HepG2 (cell line): ENCODE data around the gene SLC10A1. TPM values are rescaled to one million over a fixed set of nuclear protein-coding genes. Genes with fewer than 3 reads are reported as not detected.

Experiments used
- CTCF ChIP-seq: sonication (generic); formaldehyde crosslinking; IDR thresholded peaks from 2 replicates; pipeline ENCODE4 v1.5.0; 2020; ENCODE audit warnings: mild to moderate bottlenecking, missing genetic modification reagents, moderate library complexity
- FOXA3 ChIP-seq: IDR thresholded peaks from 2 replicates; pipeline ENCODE4 v1.6.1; 2016; ENCODE audit warnings: missing genetic modification reagents, missing compliant biosample characterization
- GMEB2 ChIP-seq: IDR thresholded peaks from 2 replicates; pipeline ENCODE4 v1.6.1; 2016; ENCODE audit warnings: missing biosample characterization, missing genetic modification reagents, low read depth
- IKZF1 ChIP-seq: fragments of 450-650 bp; IDR thresholded peaks from 2 replicates; pipeline ENCODE4 v1.7.1; 2016
- KDM3A ChIP-seq: IDR thresholded peaks from 2 replicates; pipeline ENCODE4 v1.6.1; 2018; ENCODE audit warnings: low read depth, missing compliant biosample characterization
- MIER3 ChIP-seq: IDR thresholded peaks from 2 replicates; pipeline ENCODE4 v1.6.1; 2016; ENCODE audit warnings: missing compliant biosample characterization, borderline replicate concordance
- NR0B2 ChIP-seq: sonication (generic); formaldehyde crosslinking; IDR thresholded peaks from 2 replicates; pipeline ENCODE4 v1.4.0; 2020; ENCODE audit warnings: mild to moderate bottlenecking, missing genetic modification reagents
- PHB2 ChIP-seq: fragments of 450-650 bp; IDR thresholded peaks from 2 replicates; pipeline ENCODE4 v1.6.1; 2018; ENCODE audit not compliant: partially characterized antibody
- ZBED4 ChIP-seq: sonication (generic); formaldehyde crosslinking; IDR thresholded peaks from 2 replicates; pipeline ENCODE4 v1.4.0; 2020; ENCODE audit warnings: missing genetic modification reagents, borderline replicate concordance
- ZBTB33 ChIP-seq: sonication (generic); formaldehyde crosslinking; IDR thresholded peaks from 2 replicates; pipeline ENCODE4 v1.4.0; 2020; ENCODE audit warnings: missing genetic modification reagents
- ZMYM3 ChIP-seq: sonication (generic); formaldehyde crosslinking; IDR thresholded peaks from 2 replicates; pipeline ENCODE4 v1.5.1; 2020; ENCODE audit warnings: mild to moderate bottlenecking, missing genetic modification reagents
- ZNF124 ChIP-seq: sonication (generic); formaldehyde crosslinking; IDR thresholded peaks from 2 replicates; pipeline ENCODE4 v1.4.0; 2020; ENCODE audit warnings: missing genetic modification reagents
- ZNF160 ChIP-seq: sonication (generic); formaldehyde crosslinking; IDR thresholded peaks from 2 replicates; pipeline ENCODE4 v1.8.0; 2022; ENCODE audit warnings: mild to moderate bottlenecking, inconsistent platforms, missing genetic modification reagents
- ZNF24 ChIP-seq: fragments of 450-650 bp; IDR thresholded peaks from 2 replicates; pipeline ENCODE4 v1.6.1; 2017; ENCODE audit warnings: antibody characterized with exemption, mild to moderate bottlenecking
- ZNF354B ChIP-seq: sonication (generic); formaldehyde crosslinking; IDR thresholded peaks from 2 replicates; pipeline ENCODE4 v1.8.0; 2022; ENCODE audit warnings: mild to moderate bottlenecking, missing genetic modification reagents
- ZNF383 ChIP-seq: sonication (generic); formaldehyde crosslinking; IDR thresholded peaks from 2 replicates; pipeline ENCODE4 v1.4.0; 2020; ENCODE audit warnings: missing genetic modification reagents, mild to moderate bottlenecking, borderline replicate concordance
- ZXDC ChIP-seq: sonication (generic); formaldehyde crosslinking; IDR thresholded peaks from 2 replicates; pipeline ENCODE4 v1.5.0; 2020; ENCODE audit warnings: mild to moderate bottlenecking, missing genetic modification reagents
- polyA plus RNA-seq, 8 experiments: library from polyadenylated mRNA; depleted of rRNA in 3 of 8; stranded (reverse) in 7 of 8; unstranded in 1 of 8; fragments of >200 nt; fragmentation: Illumina TruSeq in 4 of 8; extraction: Trizol in 4 of 8; gene quantifications; 2 replicates each; pipeline versions ENCODE4 v1.2.1 to v1.2.3, GENCODE V29; 2011 to 2016; ENCODE audit warnings: low read depth in 4 of 8, missing spikeins in 1 of 8, mixed read lengths in 1 of 8; ENCODE audit not compliant: insufficient read depth in 1 of 8
- total RNA-seq, 5 experiments: library from RNA; depleted of rRNA; stranded (reverse); fragments of >200 nt; fragmentation: Illumina TruSeq; extraction: Trizol; gene quantifications; 2 replicates each; pipeline ENCODE4 v1.2.3, GENCODE V29; 2016; ENCODE audit warnings: low read depth in 1 of 5

SLC10A1 gene
- total and polyA plus RNA-seq, 2 of the 13 experiments (the other 11 are each of a cell fraction or from before 2014, with no cell fraction given): 0.17 TPM; not detected in 1

- TF ChIP-seq ZNF24 (no peak), ZBTB33 (CRISPR knock-in tag) (peak; percentile 89), ZNF124 (peak; percentile 65; the same call in 1 of the 2 replicates), ZMYM3 (CRISPR knock-in tag) (no peak), CTCF (CRISPR knock-in tag) (peak; percentile 98), ZXDC (CRISPR knock-in tag) (no peak), KDM3A (peak; percentile 93), MIER3 (CRISPR knock-in tag) (0 out of 2 replicates have a peak, but pooled peaks have one; percentile 24), ZBED4 (CRISPR knock-in tag) (peak; percentile 53; the same call in 1 of the 2 replicates), FOXA3 (CRISPR knock-in tag) (no peak), ZNF160 (CRISPR knock-in tag) (no peak), ZNF383 (CRISPR knock-in tag) (no peak), IKZF1 (no peak), GMEB2 (CRISPR knock-in tag) (no peak), ZNF354B (CRISPR knock-in tag) (no peak), NR0B2 (CRISPR knock-in tag) (no peak), PHB2 (no peak)
Observed at GRCh38 chr14:69726761-69727511, 70.1 kb downstream of the SLC10A1 start (continued).
